Stimulated activated CD8-positive, alpha-beta memory T cell treated with anti-CD3 and anti-CD28 coated beads, Interleukin-15, amount 100 ng/mL, for 4 hours (primary cell): ENCODE measurements around the gene OR10G4.
"Not testable (repeated sequence)": the region's sequence is repeated elsewhere in the genome, so short reads cannot be mapped to it uniquely, and the experiment has no call there.

ENCODE experiments used
- DNase-seq, 2 donors: peaks; one replicate each; pipeline ENCODE4 v3.0.0-alpha.2; 2020; ENCODE audit warnings: low read depth in 2 of 2

Gene OR10G4, protein sequence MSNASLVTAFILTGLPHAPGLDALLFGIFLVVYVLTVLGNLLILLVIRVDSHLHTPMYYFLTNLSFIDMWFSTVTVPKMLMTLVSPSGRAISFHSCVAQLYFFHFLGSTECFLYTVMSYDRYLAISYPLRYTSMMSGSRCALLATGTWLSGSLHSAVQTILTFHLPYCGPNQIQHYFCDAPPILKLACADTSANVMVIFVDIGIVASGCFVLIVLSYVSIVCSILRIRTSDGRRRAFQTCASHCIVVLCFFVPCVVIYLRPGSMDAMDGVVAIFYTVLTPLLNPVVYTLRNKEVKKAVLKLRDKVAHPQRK

DNA sequence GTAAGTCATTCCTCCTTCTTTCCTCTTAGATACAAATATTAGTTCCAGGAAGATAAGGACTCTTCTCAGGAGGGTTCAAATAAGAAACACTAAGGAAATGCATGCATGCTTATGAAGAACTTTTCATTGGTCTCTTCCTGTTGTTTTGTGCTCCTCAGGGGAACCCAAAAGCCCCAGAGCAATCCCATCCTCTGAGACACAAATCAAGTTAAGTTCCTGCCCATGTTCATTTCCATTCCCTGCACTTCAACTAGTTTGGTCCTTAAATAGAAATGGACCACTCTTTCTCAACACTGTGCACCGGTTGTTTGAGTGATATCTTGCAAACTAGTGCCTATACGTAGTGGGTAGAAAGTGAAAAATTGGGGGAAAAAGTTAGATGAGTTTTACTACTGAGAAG, at the start of gene OR10G4:
Gene OR10G4 (plus strand): TSS at position 301 of the 400 bp plus-strand sequence. CDS start 2,578 bp downstream, outside the sequence.
- no peak for DNase-seq

GRCh38 chr11:123973816-123974215, 39.0 kb upstream of the OR10G4 start:
- DNase-seq = no peak

- no peak for DNase-seq
These were observed 35.8 kb upstream of the OR10G4 start for GRCh38 chr11:123976770-123977560.

GRCh38 chr11:123977731-123978347, 35.0 kb upstream of the OR10G4 start, which contains the start of gene OR10S1:
Gene OR10S1 (minus strand): TSS chr11:123977781. CDS start chr11:123977664, 117 bp downstream.
- DNase-seq = no peak

DNA sequence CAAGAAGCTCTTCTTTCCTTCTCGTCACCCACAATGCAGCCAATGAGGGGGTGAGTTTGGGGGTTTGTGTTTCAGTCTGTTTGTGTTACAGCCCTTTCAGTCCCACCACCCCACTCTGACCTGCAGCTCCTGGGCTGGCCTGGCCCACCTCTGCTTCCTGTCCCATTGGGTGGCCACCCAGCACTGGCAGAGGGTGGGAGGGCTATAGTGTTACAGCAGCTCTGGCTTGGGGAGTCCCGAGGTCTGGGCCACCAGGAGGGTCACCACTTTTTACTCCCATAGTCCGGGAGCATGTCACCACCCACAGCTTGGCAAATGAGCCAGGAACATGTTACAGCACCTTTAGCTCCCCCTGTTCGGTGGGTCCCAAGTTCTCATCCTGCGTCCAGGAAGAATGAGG, 33.5 kb upstream of the OR10G4 start:
- no peak for DNase-seq

GRCh38 chr11:123995119-123995518, 17.7 kb upstream of the OR10G4 start, which contains the start of gene OR10G6:
Gene OR10G6 (minus strand): TSS chr11:123995161. CDS start chr11:123995161, 0 bp downstream.
- DNase-seq = no peak

GRCh38 chr11:124015837-124016236, 3.0 kb downstream of the OR10G4 start:
- DNase-seq = not testable (repeated sequence)

DNA sequence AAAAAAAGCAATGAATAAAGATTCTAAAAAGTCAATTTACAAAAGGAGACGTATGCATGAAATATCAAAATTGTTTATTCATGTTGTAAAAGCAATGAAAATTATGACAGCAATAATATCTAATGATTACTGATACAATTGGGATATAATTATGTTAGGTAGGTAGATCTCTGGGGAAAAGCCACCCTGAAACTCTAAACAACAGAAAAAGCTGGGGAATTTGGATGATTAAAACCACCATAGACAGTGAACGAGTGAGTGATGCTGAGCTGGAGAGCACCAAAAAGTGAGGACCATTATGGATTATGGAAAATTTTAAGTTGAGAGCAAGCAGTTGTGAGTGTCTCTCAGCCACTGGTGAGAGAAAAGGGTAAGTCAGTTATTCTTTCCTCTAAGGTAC, 13.7 kb downstream of the OR10G4 start, which contains the start of gene OR10G8:
Gene OR10G8 (plus strand): TSS at position 301 of the 400 bp plus-strand sequence. CDS start 2,825 bp downstream, outside the sequence.
- DNase-seq = no peak

GRCh38 chr11:124036666-124037065, 23.9 kb downstream of the OR10G4 start:
- DNase-seq = no peak

GRCh38 chr11:124039557-124039956, 26.8 kb downstream of the OR10G4 start:
- no peak for DNase-seq

DNA sequence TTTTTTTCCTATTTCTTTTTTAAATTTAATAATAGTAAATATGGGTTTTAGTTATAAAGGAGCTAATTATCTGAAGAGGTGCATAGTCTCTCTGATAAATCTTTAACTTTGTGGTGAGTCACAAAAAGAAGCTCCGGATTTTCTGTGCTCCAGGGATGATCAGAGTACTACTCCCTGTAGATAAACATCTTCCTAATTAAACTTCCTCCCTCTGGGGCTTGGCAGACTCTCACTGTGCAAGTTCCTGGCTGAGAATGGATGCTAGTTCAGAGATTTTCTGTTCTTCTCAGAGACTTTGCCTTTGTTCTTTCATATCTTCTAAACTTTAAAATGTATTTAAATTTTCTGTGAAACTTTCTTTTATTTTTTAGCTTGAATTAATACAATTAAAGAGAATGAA, 28.5 kb downstream of the OR10G4 start, which contains the start of gene OR10G7:
Gene OR10G7 (minus strand): TSS at position 72 of the 400 bp plus-strand sequence. CDS start 2,324 bp downstream, outside the sequence.
- DNase-seq = no peak

DNA sequence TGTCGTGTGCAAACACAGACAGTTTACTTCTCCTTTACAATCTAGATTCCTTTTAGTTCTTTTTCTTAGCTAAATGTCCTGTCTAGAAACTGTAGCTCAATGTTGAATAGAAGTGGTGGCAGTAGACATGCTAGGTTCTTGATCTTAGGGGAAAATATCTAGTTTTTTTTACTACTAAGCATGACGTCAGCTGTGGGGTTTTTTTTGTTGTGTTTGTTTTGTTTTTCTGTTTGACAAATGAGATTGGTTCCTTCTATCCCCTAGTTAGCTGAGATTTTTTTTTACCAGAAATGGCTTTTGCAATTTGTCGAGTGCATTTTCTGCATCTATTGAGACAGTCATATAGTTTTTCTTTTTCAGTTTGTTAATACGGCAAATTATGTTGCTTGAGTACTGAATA, 30.6 kb downstream of the OR10G4 start:
- no peak for DNase-seq

GRCh38 chr11:124050748-124051147, 38.0 kb downstream of the OR10G4 start:
- no peak for DNase-seq

DNA sequence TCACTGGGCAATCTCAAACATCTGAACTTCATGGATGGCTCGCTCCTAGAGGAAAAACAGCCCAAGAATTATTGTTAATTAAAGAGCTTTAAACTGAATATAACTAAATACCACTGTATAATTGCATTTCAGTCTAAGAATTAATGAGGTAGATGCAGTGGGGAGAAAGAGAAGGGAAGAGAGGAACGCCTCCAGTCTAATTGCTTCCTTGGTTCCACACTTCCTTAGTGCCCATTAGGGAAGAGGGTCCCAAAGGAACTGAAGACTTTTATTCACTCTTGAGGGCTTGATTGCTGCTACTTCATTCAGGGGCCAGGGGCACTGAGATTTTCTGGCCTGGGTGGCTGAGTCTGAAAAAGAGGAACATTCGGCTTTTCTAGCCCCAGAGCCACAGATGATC, 40.2 kb downstream of the OR10G4 start:
- DNase-seq = no peak
